AG04450 (cell line): ENCODE results near the gene PRRT1B. TPM values are rescaled to one million over a fixed set of nuclear protein-coding genes. Genes with fewer than 3 reads are reported as not detected.

ENCODE experiments used
- CTCF ChIA-PET: fragments of 300-600, 350-600 bp; formaldehyde crosslinking; extraction: SDS; loops from one replicate; lab custom pipeline; 2022; ENCODE audit warnings: antibody characterized with exemption, inconsistent platforms; lab: Charles Lee
- POLR2A ChIA-PET: fragments of 350-600 bp; formaldehyde crosslinking; extraction: SDS; loops from one replicate; lab custom pipeline; 2021; ENCODE audit warnings: antibody characterized with exemption, inconsistent platforms; lab: Yijun Ruan, JAX
- DNase-seq: peaks from one replicate; pipeline ENCODE4 v3.0.0-alpha.2; 2011; ENCODE audit warnings: low read depth, low spot score
- H3K27ac ChIP-seq: one replicate; pipeline ENCODE4 v1.5.1; 2012; ENCODE audit warnings: low read depth, low read length, control low read depth
- H3K27me3 ChIP-seq: one replicate; pipeline ENCODE4 v1.6.0; 2012; ENCODE audit warnings: low read length; ENCODE audit not compliant: control insufficient read depth, insufficient read depth
- H3K4me3 ChIP-seq: 2 replicates; pipeline ENCODE4 v1.5.1; 2011; ENCODE audit warnings: mild to moderate bottlenecking, low read depth, low read length, control low read depth
- H3K9me3 ChIP-seq: 2 replicates; pipeline ENCODE4 v1.5.1; 2012; ENCODE audit warnings: low read length; ENCODE audit not compliant: control insufficient read depth, insufficient read depth
- CTCF ChIP-seq: IDR thresholded peaks from 2 replicates; pipeline ENCODE4 v1.5.1; 2011; ENCODE audit warnings: low read depth, low read length, control low read depth, inconsistent platforms
- polyA plus RNA-seq: library from polyadenylated mRNA; depleted of rRNA; stranded (reverse); fragments of >200 nt; gene quantifications from 2 replicates; pipeline ENCODE4 v1.2.3, GENCODE V29; 2011

PRRT1B gene
- polyA plus RNA-seq, 1 experiment, result not detected

GRCh38 chr9:131579789-131580211, 34.5 kb downstream of the PRRT1B start:
- TF ChIP-seq CTCF, result no peak
- CTCF ChIA-PET, result no interaction called here
- no peaks in the 10 kb centered on the region for H3K27me3 ChIP-seq
- no peak overlapping the region for H3K27ac ChIP-seq
- H3K9me3 ChIP-seq, result no peaks in the 10 kb centered on the region
- H3K4me3 ChIP-seq, result no peak overlapping the region
- no peak for DNase-seq
- POLR2A ChIA-PET, result no interaction called here

GRCh38 chr9:131580358-131580757, 35.0 kb downstream of the PRRT1B start:
- no peaks in the 10 kb centered on the region for H3K9me3 ChIP-seq
- no peak overlapping the region for H3K4me3 ChIP-seq
- no peak overlapping the region for H3K27ac ChIP-seq
- TF ChIP-seq CTCF, result no peak
- no peak for DNase-seq
- CTCF ChIA-PET, result no interaction called here
- H3K27me3 ChIP-seq, result no peaks in the 10 kb centered on the region
- POLR2A ChIA-PET, result no interaction called here

GRCh38 chr9:131582056-131582455, 36.7 kb downstream of the PRRT1B start:
- no peak for DNase-seq
- no peak for TF ChIP-seq CTCF
- Histone ChIP-seq H3K27me3 (no peaks in the 10 kb centered on the region), H3K4me3 (no peak overlapping the region), H3K27ac (no peak overlapping the region), H3K9me3 (no peaks in the 10 kb centered on the region)
- ChIA-PET CTCF (no interaction called here), POLR2A (no interaction called here)

- Histone ChIP-seq H3K27me3 (no peaks in the 10 kb centered on the region), H3K9me3 (no peaks in the 10 kb centered on the region), H3K27ac (no peak overlapping the region), H3K4me3 (no peak overlapping the region)
- DNase-seq, result no peak
- CTCF ChIA-PET, result no interaction called here
- POLR2A ChIA-PET, result no interaction called here
- no peak for TF ChIP-seq CTCF
These were observed 37.4 kb downstream of the PRRT1B start for GRCh38 chr9:131582466-131583336.

- Histone ChIP-seq H3K9me3 (no peaks in the 10 kb centered on the region), H3K27ac (no peak overlapping the region), H3K27me3 (no peaks in the 10 kb centered on the region), H3K4me3 (no peak overlapping the region)
- DNase-seq, result no peak
- ChIA-PET POLR2A (no interaction called here), CTCF (no interaction called here)
- TF ChIP-seq CTCF, result no peak
These were observed 38.0 kb downstream of the PRRT1B start for GRCh38 chr9:131583337-131583645.
